Activated CD4-positive, alpha-beta T cell treated with anti-CD3 and anti-CD28 coated beads, Interleukin-2, amount 10 ng/mL, durations not matched to agents 7 days and 5 days (primary cell): ENCODE measurements around the gene PCTP. TPM values are rescaled to one million over a fixed set of nuclear protein-coding genes. Genes with fewer than 3 reads are reported as not detected.
A peak's percentile ranks its signal among the peaks of the same experiment; 100 is the strongest.

Source experiments
- CTCF ChIA-PET: fragments of 350-600 bp; sonication (Branson Sonifier 250); formaldehyde crosslinking; loops from one replicate; lab custom pipeline; 2021; ENCODE audit warnings: antibody characterized with exemption; lab: Charles Lee
- POLR2A ChIA-PET: fragments of 350-600 bp; sonication (Branson Sonifier 250); formaldehyde crosslinking; loops from one replicate; lab custom pipeline; 2021; ENCODE audit warnings: antibody characterized with exemption; lab: Charles Lee
- DNase-seq: peaks from one replicate; pipeline ENCODE4 v3.0.0-alpha.2; 2020
- H3K27ac Mint-ChIP-seq: one replicate; pipeline ENCODE4 v1.8.0; 2021; ENCODE audit warnings: mild to moderate bottlenecking, moderate library complexity, mixed read lengths
- H3K27me3 Mint-ChIP-seq: one replicate; pipeline ENCODE4 v1.8.0; 2021; ENCODE audit warnings: mixed read lengths
- H3K36me3 Mint-ChIP-seq: one replicate; pipeline ENCODE4 v1.8.0; 2021; ENCODE audit warnings: low read depth, mixed read lengths
- H3K4me1 Mint-ChIP-seq: one replicate; pipeline ENCODE4 v1.8.0; 2021; ENCODE audit warnings: mixed read lengths
- H3K4me3 Mint-ChIP-seq: one replicate; pipeline ENCODE4 v1.8.0; 2021; ENCODE audit warnings: mild to moderate bottlenecking, moderate library complexity, mixed read lengths
- H3K9me3 Mint-ChIP-seq: one replicate; pipeline ENCODE4 v1.8.0; 2021; ENCODE audit warnings: mixed read lengths
- total RNA-seq, 2 experiments: library from RNA; stranded (reverse); gene quantifications; one replicate each; pipeline ENCODE4 v1.2.3, GENCODE V29; 2021

The PCTP gene
- total RNA-seq, 2 experiments from 2014 or later = 6.5 TPM

- CTCF ChIA-PET = no interaction called here
- POLR2A ChIA-PET = no interaction called here
- H3K27me3 Mint-ChIP-seq = peaks cover 43% of the 10 kb centered on the region
- H3K36me3 Mint-ChIP-seq = no peaks in the 10 kb centered on the region
- H3K4me1 Mint-ChIP-seq = peaks cover 13% of the 10 kb centered on the region
- H3K27ac Mint-ChIP-seq = no peak overlapping the region
- no peak for DNase-seq
- no peaks in the 10 kb centered on the region for H3K9me3 Mint-ChIP-seq
- H3K4me3 Mint-ChIP-seq = no peak overlapping the region
Observed at GRCh38 chr17:55747209-55747608, 3.6 kb upstream of the PCTP start.

DNA sequence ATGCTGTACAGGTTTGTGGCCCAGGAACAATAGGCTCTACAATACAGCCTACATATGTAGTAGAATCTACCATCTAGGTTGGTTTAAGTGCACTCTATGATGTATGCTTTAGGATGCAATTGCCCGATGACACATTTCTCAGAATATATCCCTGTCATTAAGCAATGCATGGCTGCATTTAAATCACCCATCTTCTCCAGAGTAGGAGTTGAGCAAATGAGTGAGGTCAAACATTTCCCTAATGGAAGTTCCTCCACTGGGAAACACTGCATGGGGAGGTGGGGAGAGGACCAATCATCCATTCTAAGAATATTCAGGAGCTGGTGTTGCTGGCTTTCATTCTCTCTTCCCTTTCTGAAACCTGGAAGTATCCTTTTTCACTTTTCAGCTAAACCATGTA is 2.0 kb upstream of the PCTP start:
- Mint-ChIP-seq H3K36me3 (no peaks in the 10 kb centered on the region), H3K9me3 (no peaks in the 10 kb centered on the region), H3K4me1 (peaks cover 14% of the 10 kb centered on the region), H3K27me3 (peaks cover 34% of the 10 kb centered on the region), H3K27ac (no peak overlapping the region), H3K4me3 (no peak overlapping the region)
- no peak for DNase-seq
- ChIA-PET CTCF (interaction anchor here (1.3 kb wide), 1 partner anchor 12 kb away, joined by 3 read pairs; no protein-coding TSS in a partner anchor), POLR2A (no interaction called here)

GRCh38 chr17:55749985-55750384 is 866 bp upstream of the PCTP start:
- Mint-ChIP-seq H3K4me1 (peaks cover 14% of the 10 kb centered on the region), H3K27ac (no peak overlapping the region), H3K9me3 (no peaks in the 10 kb centered on the region), H3K27me3 (peaks cover 34% of the 10 kb centered on the region), H3K36me3 (no peaks in the 10 kb centered on the region), H3K4me3 (no peak overlapping the region)
- no peak for DNase-seq
- ChIA-PET POLR2A (no interaction called here), CTCF (interaction anchor here (1.3 to 1.6 kb wide), 3 partner anchors 11 to 34 kb away, joined by 3 to 7 read pairs (median 3); no protein-coding TSS in a partner anchor)

GRCh38 chr17:55751720-55752250 is 934 bp downstream of the PCTP start:
- no peaks in the 10 kb centered on the region for H3K36me3 Mint-ChIP-seq
- peaks cover 22% of the 10 kb centered on the region for H3K27me3 Mint-ChIP-seq
- H3K9me3 Mint-ChIP-seq = no peaks in the 10 kb centered on the region
- H3K4me3 Mint-ChIP-seq = peak overlapping the region; percentile 71
- CTCF ChIA-PET = interaction anchor here (1.0 to 1.6 kb wide), 4 partner anchors 16 to 238 kb away, joined by 3 to 7 read pairs (median 3); no protein-coding TSS in a partner anchor
- H3K4me1 Mint-ChIP-seq = peaks cover 14% of the 10 kb centered on the region
- peak overlapping the region; percentile 76 for H3K27ac Mint-ChIP-seq
- DNase-seq = no peak
- POLR2A ChIA-PET = no interaction called here

GRCh38 chr17:55756689-55757088 is 5.8 kb downstream of the PCTP start:
- peaks cover 5% of the 10 kb centered on the region for H3K4me1 Mint-ChIP-seq
- CTCF ChIA-PET = interaction anchor here (1.6 kb wide), 1 partner anchor 243 kb away, joined by 4 read pairs; no protein-coding TSS in a partner anchor

GRCh38 chr17:55757659-55758058 is 6.8 kb downstream of the PCTP start:
- ChIA-PET CTCF (no interaction called here), POLR2A (no interaction called here)
- H3K9me3 Mint-ChIP-seq = no peaks in the 10 kb centered on the region
- no peak overlapping the region for H3K4me3 Mint-ChIP-seq
- DNase-seq = no peak
- no peaks in the 10 kb centered on the region for H3K36me3 Mint-ChIP-seq
- H3K27ac Mint-ChIP-seq = no peak overlapping the region
- no peaks in the 10 kb centered on the region for H3K27me3 Mint-ChIP-seq
- H3K4me1 Mint-ChIP-seq = no peaks in the 10 kb centered on the region

More at GRCh38 chr17:55756689-55757088, 5.8 kb downstream of the PCTP start:
- POLR2A ChIA-PET = no interaction called here
- Mint-ChIP-seq H3K4me3 (no peak overlapping the region), H3K27me3 (no peaks in the 10 kb centered on the region), H3K36me3 (no peaks in the 10 kb centered on the region), H3K9me3 (no peaks in the 10 kb centered on the region), H3K27ac (no peak overlapping the region)
- no peak for DNase-seq

GRCh38 chr17:55758171-55758570 is 7.3 kb downstream of the PCTP start:
- POLR2A ChIA-PET = no interaction called here
- H3K36me3 Mint-ChIP-seq = no peaks in the 10 kb centered on the region
- H3K9me3 Mint-ChIP-seq = no peaks in the 10 kb centered on the region
- no peak for DNase-seq
- no peaks in the 10 kb centered on the region for H3K4me1 Mint-ChIP-seq
- no peak overlapping the region for H3K4me3 Mint-ChIP-seq
- CTCF ChIA-PET = no interaction called here
- no peaks in the 10 kb centered on the region for H3K27me3 Mint-ChIP-seq
- no peak overlapping the region for H3K27ac Mint-ChIP-seq

DNA sequence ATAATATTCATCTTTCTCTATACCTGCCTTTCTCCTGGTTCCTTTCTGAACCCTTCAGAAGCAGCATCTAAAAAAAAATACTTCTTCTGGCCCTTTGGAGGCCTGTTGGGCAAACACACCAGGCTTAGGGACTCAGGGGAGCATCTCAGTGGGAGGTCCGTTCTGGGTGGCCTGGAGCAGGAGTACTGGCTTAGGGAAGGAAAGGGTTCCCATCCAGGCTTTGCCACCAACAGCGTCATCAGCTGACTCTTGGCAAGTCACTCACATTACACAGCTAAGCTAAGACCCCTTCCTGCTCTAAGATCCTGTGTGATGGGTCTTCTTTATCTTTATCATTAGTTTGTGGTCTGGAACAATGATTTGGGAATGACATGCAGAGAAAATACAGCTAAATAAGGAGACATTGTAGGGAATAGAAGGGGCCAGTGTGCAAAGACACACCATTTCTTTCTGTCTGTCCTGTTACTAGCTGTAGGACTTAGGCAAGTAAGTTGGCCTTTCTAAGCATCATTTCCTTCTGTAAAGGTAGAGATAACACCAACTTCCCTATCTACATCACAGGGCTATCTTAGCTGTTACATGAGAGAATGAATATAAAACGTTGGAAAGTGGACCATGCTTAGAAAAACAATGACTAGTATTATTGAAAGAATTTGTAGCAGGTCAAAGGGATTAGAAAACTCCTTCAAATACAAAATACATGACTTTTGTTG is 9.9 kb downstream of the PCTP start:
- Mint-ChIP-seq H3K27me3 (no peaks in the 10 kb centered on the region), H3K4me1 (peaks cover 2% of the 10 kb centered on the region), H3K27ac (no peak overlapping the region), H3K4me3 (no peak overlapping the region), H3K9me3 (peaks cover 2% of the 10 kb centered on the region), H3K36me3 (no peaks in the 10 kb centered on the region)
- ChIA-PET CTCF (interaction anchor here (0.9 to 1.4 kb wide), 3 partner anchors 12 to 184 kb away, joined by 3 to 4 read pairs (median 3); no protein-coding TSS in a partner anchor), POLR2A (no interaction called here)
- no peak for DNase-seq

GRCh38 chr17:55762086-55762858 is 11.4 kb downstream of the PCTP start:
- ChIA-PET POLR2A (no interaction called here), CTCF (interaction anchor here (1.2 kb wide), 1 partner anchor 11 kb away, joined by 3 read pairs; no protein-coding TSS in a partner anchor)
- Mint-ChIP-seq H3K4me3 (no peak overlapping the region), H3K4me1 (peaks cover 2% of the 10 kb centered on the region), H3K27me3 (no peaks in the 10 kb centered on the region), H3K9me3 (peaks cover 2% of the 10 kb centered on the region), H3K27ac (no peak overlapping the region), H3K36me3 (no peaks in the 10 kb centered on the region)
- DNase-seq = no peak

DNA sequence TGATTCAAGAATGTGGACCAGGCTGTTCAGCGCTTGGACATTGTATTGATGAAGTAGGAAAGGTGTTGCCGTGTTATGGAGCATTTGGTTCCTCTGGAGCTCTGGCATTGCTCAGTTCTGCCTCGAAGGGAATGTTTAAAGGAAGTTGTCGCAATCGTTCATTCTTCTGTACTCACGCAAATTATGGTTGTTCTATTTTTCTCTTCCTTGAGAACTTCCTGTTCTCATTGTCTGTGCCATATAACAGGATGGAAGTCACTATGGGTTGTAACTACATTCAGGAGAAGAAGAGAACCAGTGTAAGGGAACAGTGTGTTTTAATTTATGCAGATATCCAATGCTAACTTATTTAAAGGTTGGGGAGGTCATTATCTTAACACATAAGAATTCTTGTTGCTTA is 13.0 kb downstream of the PCTP start:
- Mint-ChIP-seq H3K4me3 (no peak overlapping the region), H3K27ac (no peak overlapping the region), H3K27me3 (no peaks in the 10 kb centered on the region), H3K9me3 (peaks cover 2% of the 10 kb centered on the region), H3K36me3 (no peaks in the 10 kb centered on the region), H3K4me1 (peaks cover 2% of the 10 kb centered on the region)
- DNase-seq = no peak
- POLR2A ChIA-PET = no interaction called here
- CTCF ChIA-PET = no interaction called here

- no peaks in the 10 kb centered on the region for H3K27me3 Mint-ChIP-seq
- no peak overlapping the region for H3K27ac Mint-ChIP-seq
- DNase-seq = no peak
- no peaks in the 10 kb centered on the region for H3K36me3 Mint-ChIP-seq
- peaks cover 2% of the 10 kb centered on the region for H3K4me1 Mint-ChIP-seq
- POLR2A ChIA-PET = no interaction called here
- CTCF ChIA-PET = no interaction called here
- no peak overlapping the region for H3K4me3 Mint-ChIP-seq
- peaks cover 2% of the 10 kb centered on the region for H3K9me3 Mint-ChIP-seq
Observed at GRCh38 chr17:55764610-55765009, 13.8 kb downstream of the PCTP start.

DNA sequence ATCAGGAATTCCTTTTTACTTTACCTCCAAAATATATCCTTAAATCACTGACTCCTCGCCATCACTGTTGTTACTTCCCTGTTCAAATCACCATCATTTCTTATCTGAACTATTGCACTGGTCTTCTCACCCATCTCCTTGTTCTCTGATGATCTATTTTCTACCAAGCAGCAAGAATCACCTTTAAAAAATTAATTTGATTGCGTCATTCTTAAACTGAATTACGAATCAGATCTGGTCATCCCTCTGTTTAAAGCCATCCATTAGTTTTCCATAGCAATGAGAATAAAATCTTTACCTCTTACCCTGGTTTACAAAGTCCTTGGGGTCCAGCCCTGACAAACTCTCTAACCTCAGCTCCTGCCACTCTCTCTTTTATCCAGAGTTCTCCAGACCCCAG is 14.6 kb downstream of the PCTP start:
- no peak overlapping the region for H3K4me3 Mint-ChIP-seq
- H3K36me3 Mint-ChIP-seq = no peaks in the 10 kb centered on the region
- ChIA-PET CTCF (no interaction called here), POLR2A (no interaction called here)
- H3K27ac Mint-ChIP-seq = no peak overlapping the region
- no peak for DNase-seq
- peaks cover 2% of the 10 kb centered on the region for H3K4me1 Mint-ChIP-seq
- H3K27me3 Mint-ChIP-seq = no peaks in the 10 kb centered on the region
- H3K9me3 Mint-ChIP-seq = peaks cover 2% of the 10 kb centered on the region
